ENCODE measurements around the gene PGBD4. TPM values are rescaled to one million over a fixed set of nuclear protein-coding genes. Genes with fewer than 3 reads are reported as not detected.

PGBD4 gene
- total RNA-seq, 2 experiments from 2014 or later, result 4.1 to 4.4 TPM

GRCh38 chr15:34059476-34059875, 42.4 kb upstream of the PGBD4 start:
- Histone ChIP-seq H3K4me1 (ENCODE audit: insufficient read depth, low read length, poor library complexity, severe bottlenecking) (no peaks in the 10 kb centered on the region), H2AFZ (ENCODE audit: low read length) (no peak overlapping the region), H3K9me3 (ENCODE audit: low read length) (no peaks in the 10 kb centered on the region), H4K20me1 (ENCODE audit: insufficient read depth, low read length) (no peaks in the 10 kb centered on the region), H3K9me2 (ENCODE audit: insufficient read depth, low read length) (no peaks in the 10 kb centered on the region), H3K79me2 (ENCODE audit: insufficient read depth, low read depth, low read length) (no peaks in the 10 kb centered on the region), H3K4me2 (ENCODE audit: low read length) (no peak overlapping the region), H3K4me3 (ENCODE audit: low read depth, low read length, poor library complexity, severe bottlenecking) (no peak overlapping the region), H3K36me3 (ENCODE audit: insufficient read depth, low read length) (no peaks in the 10 kb centered on the region), H3K27ac (ENCODE audit: low read depth, low read length, poor library complexity, severe bottlenecking) (no peak overlapping the region)
- POLR2A ChIA-PET, result no interaction called here
- intact Hi-C loops (cut with micrococcal nuclease; ENCODE audit: unreplicated experiment), result no loop called here
- BruUV-seq (replicated peaks), result no TSS peak
- CTCF ChIA-PET (ENCODE audit: unreplicated experiment), result interaction anchor here (0.7 kb wide), 1 partner anchor 21 kb away, joined by 4 read pairs; no protein-coding TSS in a partner anchor
- TF ChIP-seq CTCF (conservative IDR thresholded peaks at IDR 0.05; ENCODE audit: low read length), result no peak
- DNase-seq (ENCODE audit: low spot score), result no peak

DNA sequence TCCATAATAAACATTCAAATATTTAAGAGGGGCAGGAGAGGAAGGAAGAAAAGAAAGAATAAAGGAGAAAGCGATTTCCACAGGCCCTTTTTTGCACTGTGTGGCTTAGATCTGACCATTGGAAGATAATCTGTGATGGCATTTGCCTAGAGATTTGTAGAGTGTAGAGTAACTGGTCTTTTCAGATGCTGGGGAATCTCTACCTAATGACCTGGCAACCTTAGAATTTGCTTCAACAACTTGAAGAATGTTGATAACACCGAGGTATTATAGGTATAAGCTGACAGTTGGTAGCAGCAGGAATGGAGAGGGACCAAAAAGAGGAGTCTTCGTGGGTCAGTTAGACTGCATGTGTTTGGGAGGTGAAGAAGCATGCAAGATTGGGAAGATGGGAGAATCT, 41.9 kb upstream of the PGBD4 start:
- no peaks in the 10 kb centered on the region for H4K20me1 ChIP-seq (ENCODE audit: insufficient read depth, low read length)
- no peaks in the 10 kb centered on the region for H3K4me1 ChIP-seq (ENCODE audit: insufficient read depth, low read length, poor library complexity, severe bottlenecking)
- no peaks in the 10 kb centered on the region for H3K9me3 ChIP-seq (ENCODE audit: low read length)
- no peak overlapping the region for H3K4me2 ChIP-seq (ENCODE audit: low read length)
- no peak for TF ChIP-seq EZH2phosphoT487 (IDR thresholded peaks at IDR 0.05; ENCODE audit: borderline replicate concordance, low read depth, low read length)
- TF ChIP-seq CTCF (conservative IDR thresholded peaks at IDR 0.05; ENCODE audit: low read length), result no peak
- no peak overlapping the region for H3K27ac ChIP-seq (ENCODE audit: low read depth, low read length, poor library complexity, severe bottlenecking)
- BruUV-seq (replicated peaks), result no TSS peak
- CTCF ChIA-PET (ENCODE audit: unreplicated experiment), result no interaction called here
- intact Hi-C loops (cut with micrococcal nuclease; ENCODE audit: unreplicated experiment), result no loop called here
- no peak overlapping the region for H2AFZ ChIP-seq (ENCODE audit: low read length)
- H3K4me3 ChIP-seq (ENCODE audit: low read depth, low read length, poor library complexity, severe bottlenecking), result no peak overlapping the region
- no peak for DNase-seq (ENCODE audit: low spot score)
- no peaks in the 10 kb centered on the region for H3K79me2 ChIP-seq (ENCODE audit: insufficient read depth, low read depth, low read length)
- POLR2A ChIA-PET, result interaction anchor here (0.6 to 0.7 kb wide), 3 partner anchors 18 to 571 kb away, joined by 3 read pairs; no protein-coding TSS in a partner anchor
- no peaks in the 10 kb centered on the region for H3K36me3 ChIP-seq (ENCODE audit: insufficient read depth, low read length)
- no peaks in the 10 kb centered on the region for H3K9me2 ChIP-seq (ENCODE audit: insufficient read depth, low read length)

DNA sequence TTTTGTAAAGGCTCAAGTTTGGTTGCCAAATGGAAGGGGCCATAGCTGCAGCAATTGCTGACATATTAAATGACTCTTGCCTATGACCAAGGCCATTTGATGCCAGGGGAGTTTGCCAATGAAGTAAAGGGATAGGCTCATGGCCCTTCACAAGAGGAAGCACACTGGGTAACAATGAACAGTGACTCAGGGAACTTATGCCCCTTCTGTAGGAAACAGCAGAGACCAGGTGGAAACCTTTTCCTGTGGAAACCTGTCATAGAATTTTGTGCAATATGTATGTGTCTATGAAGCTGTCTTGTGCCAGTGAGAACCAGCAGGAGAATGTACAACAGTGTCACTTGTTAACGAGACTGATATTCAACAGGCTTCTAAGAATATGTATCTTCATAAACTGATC, 37.4 kb upstream of the PGBD4 start:
- DNase-seq (ENCODE audit: low spot score), result no peak

More for the DNA sequence above, 37.4 kb upstream of the PGBD4 start:
- no peaks in the 10 kb centered on the region for H3K9me3 ChIP-seq (ENCODE audit: low read length)
- ChIA-PET POLR2A (interaction anchor here (0.6 kb wide), 1 partner anchor 29 kb away, joined by 3 read pairs; no protein-coding TSS in a partner anchor), CTCF (ENCODE audit: unreplicated experiment) (no interaction called here)
- TF ChIP-seq CTCF (conservative IDR thresholded peaks at IDR 0.05; ENCODE audit: low read length) (no peak), EZH2phosphoT487 (IDR thresholded peaks at IDR 0.05; ENCODE audit: borderline replicate concordance, low read depth, low read length) (no peak)
- intact Hi-C loops (cut with micrococcal nuclease; ENCODE audit: unreplicated experiment), result no loop called here
- H3K4me2 ChIP-seq (ENCODE audit: low read length), result no peak overlapping the region
- no peak overlapping the region for H3K27ac ChIP-seq (ENCODE audit: low read depth, low read length, poor library complexity, severe bottlenecking)
- H2AFZ ChIP-seq (ENCODE audit: low read length), result no peak overlapping the region
- no peak overlapping the region for H3K4me3 ChIP-seq (ENCODE audit: low read depth, low read length, poor library complexity, severe bottlenecking)
- no peaks in the 10 kb centered on the region for H3K36me3 ChIP-seq (ENCODE audit: insufficient read depth, low read length)
- no peaks in the 10 kb centered on the region for H3K79me2 ChIP-seq (ENCODE audit: insufficient read depth, low read depth, low read length)
- no peaks in the 10 kb centered on the region for H4K20me1 ChIP-seq (ENCODE audit: insufficient read depth, low read length)
- H3K9me2 ChIP-seq (ENCODE audit: insufficient read depth, low read length), result no peaks in the 10 kb centered on the region
- H3K4me1 ChIP-seq (ENCODE audit: insufficient read depth, low read length, poor library complexity, severe bottlenecking), result no peaks in the 10 kb centered on the region
- BruUV-seq (replicated peaks), result no TSS peak
